ENCODE measurements around the gene PPP1R9B. TPM values are rescaled to one million over a fixed set of nuclear protein-coding genes. Genes with fewer than 3 reads are reported as not detected.
A peak's percentile ranks its signal among the peaks of the same experiment; 100 is the strongest.

The PPP1R9B gene
- total RNA-seq, 2 donors from 2014 or later = 24.1 to 34.6 TPM

- Histone ChIP-seq H3K27me3 (ENCODE audit: control insufficient read depth, insufficient read depth, low read length, poor library complexity, severe bottlenecking) (no peaks in the 10 kb centered on the region), H3K9me3 (ENCODE audit: control insufficient read depth, low read length) (no peaks in the 10 kb centered on the region), H3K27ac (ENCODE audit: low read depth, low read length) (peak overlapping the region; percentile 89), H3K9ac (ENCODE audit: extremely low read depth, low read length, poor library complexity, severe bottlenecking) (no peak overlapping the region), H3K4me1 (ENCODE audit: control insufficient read depth, insufficient read depth, low read length) (no peaks in the 10 kb centered on the region), H3K36me3 (ENCODE audit: control insufficient read depth, insufficient read depth, low read length) (no peaks in the 10 kb centered on the region), H3K4me3 (ENCODE audit: low read length) (no peak overlapping the region)
- Mint-ChIP-seq H3K27me3 (ENCODE audit: insufficient read depth) (peaks cover 27% of the 10 kb centered on the region), H3K9me3 (no peaks in the 10 kb centered on the region), H3K27ac (no peak overlapping the region), H3K4me3 (no peak overlapping the region), H3K4me1 (peaks cover 9% of the 10 kb centered on the region), H3K36me3 (ENCODE audit: low read depth) (no peaks in the 10 kb centered on the region)
- WGBS, 2 experiments (ENCODE audit: insufficient coverage in 1 of 2, insufficient read length in 1 of 2) = 89 to 100% methylated on average over 3 to 8 of the region's 8 CpGs
- DNase-seq = no peak
- no peak for TF ChIP-seq CTCF (conservative IDR thresholded peaks at IDR 0.05)
These were observed 12.2 kb upstream of the PPP1R9B start for GRCh38 chr17:50162466-50163254.

GRCh38 chr17:50161911-50162288, 11.4 kb upstream of the PPP1R9B start:
- no peaks in the 10 kb centered on the region for H3K27me3 ChIP-seq (ENCODE audit: control insufficient read depth, insufficient read depth, low read length, poor library complexity, severe bottlenecking)
- TF ChIP-seq CTCF (conservative IDR thresholded peaks at IDR 0.05) = no peak
- Mint-ChIP-seq H3K27ac (peak overlapping the region; percentile 58), H3K4me3 (peak overlapping the region; percentile 54), H3K4me1 (peaks cover 9% of the 10 kb centered on the region), H3K27me3 (ENCODE audit: insufficient read depth) (peaks cover 27% of the 10 kb centered on the region), H3K36me3 (ENCODE audit: low read depth) (no peaks in the 10 kb centered on the region), H3K9me3 (no peaks in the 10 kb centered on the region)
- H3K4me3 ChIP-seq (ENCODE audit: low read length) = no peak overlapping the region
- no peaks in the 10 kb centered on the region for H3K36me3 ChIP-seq (ENCODE audit: control insufficient read depth, insufficient read depth, low read length)
- no peak overlapping the region for H3K9ac ChIP-seq (ENCODE audit: extremely low read depth, low read length, poor library complexity, severe bottlenecking)
- H3K27ac ChIP-seq (ENCODE audit: low read depth, low read length) = peak overlapping the region; percentile 89
- 77 to 82% methylated on average over 16 of the region's 16 CpGs for WGBS, 2 experiments (ENCODE audit: insufficient coverage in 1 of 2, insufficient read length in 1 of 2)
- DNase-seq = no peak
- H3K9me3 ChIP-seq (ENCODE audit: control insufficient read depth, low read length) = no peaks in the 10 kb centered on the region
- H3K4me1 ChIP-seq (ENCODE audit: control insufficient read depth, insufficient read depth, low read length) = no peaks in the 10 kb centered on the region

GRCh38 chr17:50161023-50161910, 10.8 kb upstream of the PPP1R9B start:
- Histone ChIP-seq H3K36me3 (ENCODE audit: control insufficient read depth, insufficient read depth, low read length) (no peaks in the 10 kb centered on the region), H3K4me3 (ENCODE audit: low read length) (peak overlapping the region; percentile 77), H3K9me3 (ENCODE audit: control insufficient read depth, low read length) (no peaks in the 10 kb centered on the region), H3K27me3 (ENCODE audit: control insufficient read depth, insufficient read depth, low read length, poor library complexity, severe bottlenecking) (no peaks in the 10 kb centered on the region), H3K27ac (ENCODE audit: low read depth, low read length) (peak overlapping the region; percentile 89), H3K4me1 (ENCODE audit: control insufficient read depth, insufficient read depth, low read length) (no peaks in the 10 kb centered on the region), H3K9ac (ENCODE audit: extremely low read depth, low read length, poor library complexity, severe bottlenecking) (no peak overlapping the region)
- DNase-seq = peak; percentile 99
- Mint-ChIP-seq H3K27ac (peak overlapping the region; percentile 58), H3K4me1 (peaks cover 9% of the 10 kb centered on the region), H3K4me3 (peak overlapping the region; percentile 54), H3K27me3 (ENCODE audit: insufficient read depth) (peaks cover 27% of the 10 kb centered on the region), H3K9me3 (no peaks in the 10 kb centered on the region), H3K36me3 (ENCODE audit: low read depth) (no peaks in the 10 kb centered on the region)
- 3 to 4% methylated on average over 21 to 52 of the region's 53 CpGs for WGBS, 2 experiments (ENCODE audit: insufficient coverage in 1 of 2, insufficient read length in 1 of 2)
- TF ChIP-seq CTCF (conservative IDR thresholded peaks at IDR 0.05) = peak; percentile 95
